ENCODE results near the gene PHF12. TPM values are rescaled to one million over a fixed set of nuclear protein-coding genes. Genes with fewer than 3 reads are reported as not detected.

Gene PHF12
- total RNA-seq (2014; rRNA removed; shearing (Covaris generic)) = 18.0 and 29.1 TPM in 2 replicates

- DNase-seq (ENCODE audit: low read depth) = peak; percentile 100
Measured at GRCh38 chr17:28951428-28951990, at the start of gene PHF12. Gene PHF12 (minus strand): TSS chr17:28951518. CDS start chr17:28950960, 558 bp downstream.

GRCh38 chr17:29000973-29001372, 49.7 kb upstream of the PHF12 start:
- no peak for DNase-seq (ENCODE audit: low read depth)

GRCh38 chr17:28999206-28999605, 47.9 kb upstream of the PHF12 start:
- no peak for DNase-seq (ENCODE audit: low read depth)

- no peak for DNase-seq (ENCODE audit: low read depth)
Measured at GRCh38 chr17:28997806-28998205, 46.5 kb upstream of the PHF12 start.

- no peak for DNase-seq (ENCODE audit: low read depth)
Measured at GRCh38 chr17:28996554-28997096, 45.3 kb upstream of the PHF12 start.

GRCh38 chr17:28993645-28994426, 42.5 kb upstream of the PHF12 start:
- DNase-seq (ENCODE audit: low read depth) = no peak

GRCh38 chr17:28992625-28993600, 41.6 kb upstream of the PHF12 start:
- DNase-seq (ENCODE audit: low read depth) = peak; percentile 46

- no peak for DNase-seq (ENCODE audit: low read depth)
Measured at GRCh38 chr17:28992185-28992584, 40.9 kb upstream of the PHF12 start.

- no peak for DNase-seq (ENCODE audit: low read depth)
Measured at GRCh38 chr17:28991779-28992178, 40.5 kb upstream of the PHF12 start.

GRCh38 chr17:28989028-28989427, 37.7 kb upstream of the PHF12 start:
- no peak for DNase-seq (ENCODE audit: low read depth)

- DNase-seq (ENCODE audit: low read depth) = no peak
Measured at GRCh38 chr17:28988475-28988874, 37.2 kb upstream of the PHF12 start.

GRCh38 chr17:28986714-28987655, 35.7 kb upstream of the PHF12 start:
- no peak for DNase-seq (ENCODE audit: low read depth)

- no peak for DNase-seq (ENCODE audit: low read depth)
Measured at GRCh38 chr17:28985950-28986713, 34.8 kb upstream of the PHF12 start.

GRCh38 chr17:28983286-28984230, 32.2 kb upstream of the PHF12 start:
- DNase-seq (ENCODE audit: low read depth) = no peak

- DNase-seq (ENCODE audit: low read depth) = peak; percentile 57
Measured at GRCh38 chr17:28982131-28982793, 30.9 kb upstream of the PHF12 start.

GRCh38 chr17:28978356-28978964, 27.1 kb upstream of the PHF12 start:
- DNase-seq (ENCODE audit: low read depth) = no peak

- no peak for DNase-seq (ENCODE audit: low read depth)
Measured at GRCh38 chr17:28977659-28978355, 26.5 kb upstream of the PHF12 start.

Data from Daoy (cell line).